ENCODE measurements around the gene ASTE1.

Gene ASTE1, protein sequence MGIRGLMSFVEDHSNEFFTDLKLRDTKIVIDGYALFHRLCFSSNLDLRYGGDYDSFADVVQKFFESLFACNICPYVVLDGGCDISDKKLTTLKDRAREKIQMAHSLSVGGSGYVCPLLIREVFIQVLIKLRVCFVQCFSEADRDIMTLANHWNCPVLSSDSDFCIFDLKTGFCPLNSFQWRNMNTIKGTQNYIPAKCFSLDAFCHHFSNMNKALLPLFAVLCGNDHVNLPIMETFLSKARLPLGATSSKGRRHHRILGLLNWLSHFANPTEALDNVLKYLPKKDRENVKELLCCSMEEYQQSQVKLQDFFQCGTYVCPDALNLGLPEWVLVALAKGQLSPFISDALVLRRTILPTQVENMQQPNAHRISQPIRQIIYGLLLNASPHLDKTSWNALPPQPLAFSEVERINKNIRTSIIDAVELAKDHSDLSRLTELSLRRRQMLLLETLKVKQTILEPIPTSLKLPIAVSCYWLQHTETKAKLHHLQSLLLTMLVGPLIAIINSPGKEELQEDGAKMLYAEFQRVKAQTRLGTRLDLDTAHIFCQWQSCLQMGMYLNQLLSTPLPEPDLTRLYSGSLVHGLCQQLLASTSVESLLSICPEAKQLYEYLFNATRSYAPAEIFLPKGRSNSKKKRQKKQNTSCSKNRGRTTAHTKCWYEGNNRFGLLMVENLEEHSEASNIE

DNA sequence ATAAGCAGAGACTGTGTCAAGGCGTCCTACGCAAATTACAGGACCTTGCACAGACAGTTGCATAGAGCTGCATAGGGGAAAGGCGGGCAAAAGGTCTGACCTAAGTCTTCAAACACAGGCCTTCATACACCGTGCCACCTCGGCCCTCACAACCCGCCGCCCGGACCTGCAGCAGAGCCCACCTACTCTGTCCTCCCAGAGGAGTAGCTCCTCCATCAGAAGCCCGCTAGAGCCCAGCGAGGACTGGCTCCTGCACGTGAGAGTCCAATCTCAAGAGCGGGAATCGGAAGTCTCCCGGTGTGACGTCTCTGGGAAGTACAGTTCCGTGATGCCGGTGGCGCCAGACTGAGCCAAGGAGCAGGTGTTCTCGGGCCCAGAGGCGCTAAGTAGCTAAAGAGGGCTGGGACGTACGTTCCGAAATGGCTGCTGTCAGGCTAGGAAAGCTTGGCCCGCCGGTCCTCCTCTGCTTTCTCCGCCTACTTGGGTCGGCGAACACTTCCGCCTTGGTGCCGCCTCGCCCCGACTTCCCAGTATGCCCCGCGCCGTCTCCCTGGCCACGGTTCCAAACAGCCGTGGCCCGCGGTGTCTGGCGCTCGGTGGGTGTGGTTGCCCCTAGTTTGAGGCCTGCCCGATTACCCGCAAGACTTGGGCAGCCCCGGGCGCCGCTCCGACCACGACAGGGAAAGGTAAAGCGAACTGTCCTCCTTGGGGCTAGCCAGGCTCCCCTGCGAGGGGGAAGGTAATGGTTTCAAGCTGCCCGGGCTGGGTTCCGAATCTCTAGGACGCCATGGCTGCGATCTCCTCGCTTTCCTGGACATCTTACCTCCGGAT, at the start of gene ASTE1, which contains the start of gene NEK11:
Gene ASTE1 (minus strand): TSS at position 505 of the 831 bp plus-strand sequence. CDS start 1,519 bp downstream, outside the sequence.
Gene NEK11 (plus strand): TSS at position 557 of the 831 bp plus-strand sequence. CDS start 2,832 bp downstream, outside the sequence.
- peak; percentile 87 for DNase-seq (ENCODE audit: low spot score)
- TF ChIP-seq, protein P1, sequence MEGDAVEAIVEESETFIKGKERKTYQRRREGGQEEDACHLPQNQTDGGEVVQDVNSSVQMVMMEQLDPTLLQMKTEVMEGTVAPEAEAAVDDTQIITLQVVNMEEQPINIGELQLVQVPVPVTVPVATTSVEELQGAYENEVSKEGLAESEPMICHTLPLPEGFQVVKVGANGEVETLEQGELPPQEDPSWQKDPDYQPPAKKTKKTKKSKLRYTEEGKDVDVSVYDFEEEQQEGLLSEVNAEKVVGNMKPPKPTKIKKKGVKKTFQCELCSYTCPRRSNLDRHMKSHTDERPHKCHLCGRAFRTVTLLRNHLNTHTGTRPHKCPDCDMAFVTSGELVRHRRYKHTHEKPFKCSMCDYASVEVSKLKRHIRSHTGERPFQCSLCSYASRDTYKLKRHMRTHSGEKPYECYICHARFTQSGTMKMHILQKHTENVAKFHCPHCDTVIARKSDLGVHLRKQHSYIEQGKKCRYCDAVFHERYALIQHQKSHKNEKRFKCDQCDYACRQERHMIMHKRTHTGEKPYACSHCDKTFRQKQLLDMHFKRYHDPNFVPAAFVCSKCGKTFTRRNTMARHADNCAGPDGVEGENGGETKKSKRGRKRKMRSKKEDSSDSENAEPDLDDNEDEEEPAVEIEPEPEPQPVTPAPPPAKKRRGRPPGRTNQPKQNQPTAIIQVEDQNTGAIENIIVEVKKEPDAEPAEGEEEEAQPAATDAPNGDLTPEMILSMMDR (IDR thresholded peaks at IDR 0.05; ENCODE audit: poor library complexity, severe bottlenecking), result no peak
- ATAC-seq (ENCODE audit: low read depth), result peak; percentile 99
- H3K27ac ChIP-seq (ENCODE audit: poor library complexity, severe bottlenecking), result peak within 1 kb of the TSS; percentile 42
- peaks cover 9% of the 10 kb centered on the region for H3K4me1 ChIP-seq (ENCODE audit: insufficient read depth, poor library complexity, severe bottlenecking)
- peak within 1 kb of the TSS; percentile 42 for H3K4me3 ChIP-seq (ENCODE audit: severe bottlenecking)
- H3K27me3 ChIP-seq (ENCODE audit: insufficient read depth, poor library complexity, severe bottlenecking), result no peaks in the 10 kb centered on the region
- H3K36me3 ChIP-seq (ENCODE audit: low read depth), result peaks cover 8% of the 10 kb centered on the region; the same call in 1 of the 2 replicates
- no peaks in the 10 kb centered on the region for H3K9me3 ChIP-seq (ENCODE audit: severe bottlenecking)

DNA sequence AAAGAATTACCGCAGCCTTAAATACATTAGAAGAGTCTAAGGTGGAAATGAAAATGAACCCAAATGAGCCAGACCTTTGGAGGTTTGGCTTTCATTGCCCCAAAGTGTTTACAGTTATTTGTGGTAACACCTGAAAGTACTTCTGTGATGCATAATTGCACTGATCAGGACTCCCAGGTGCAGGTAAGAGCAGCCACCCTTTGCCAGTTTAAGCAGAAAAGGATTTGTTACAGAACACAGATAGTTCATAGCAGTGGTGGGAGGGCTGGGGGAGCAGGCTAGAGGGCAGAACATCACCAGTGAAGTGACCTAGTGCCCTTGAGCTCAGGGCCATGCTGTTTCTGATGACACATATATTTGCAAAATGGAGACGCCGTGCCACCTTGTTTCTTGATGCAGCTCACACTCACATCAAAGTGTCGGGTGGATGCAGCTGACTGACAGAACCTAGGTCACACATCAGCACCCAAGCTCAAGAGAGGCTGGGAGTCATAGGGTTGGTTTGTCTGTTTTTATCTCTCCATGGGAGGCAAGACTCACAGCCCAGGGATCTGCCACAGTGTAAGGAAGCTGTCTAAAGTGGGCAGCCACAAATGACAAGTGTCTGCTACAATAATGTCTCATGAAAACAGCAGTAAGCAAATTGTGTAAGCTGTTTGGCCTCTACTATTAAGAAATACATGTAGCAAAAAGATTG, 49.2 kb upstream of the ASTE1 start:
- H3K36me3 ChIP-seq (ENCODE audit: low read depth), result no peaks in the 10 kb centered on the region
- DNase-seq (ENCODE audit: low spot score) (no peak), ATAC-seq (ENCODE audit: low read depth) (no peak)
- H3K9me3 ChIP-seq (ENCODE audit: severe bottlenecking), result peaks cover 2% of the 10 kb centered on the region
- H3K4me1 ChIP-seq (ENCODE audit: insufficient read depth, poor library complexity, severe bottlenecking), result no peaks in the 10 kb centered on the region
- H3K27me3 ChIP-seq (ENCODE audit: insufficient read depth, poor library complexity, severe bottlenecking), result no peaks in the 10 kb centered on the region
- TF ChIP-seq, protein P1 (IDR thresholded peaks at IDR 0.05; ENCODE audit: poor library complexity, severe bottlenecking), result no peak
- no peak overlapping the region for H3K27ac ChIP-seq (ENCODE audit: poor library complexity, severe bottlenecking)
- no peak overlapping the region for H3K4me3 ChIP-seq (ENCODE audit: severe bottlenecking)

DNA sequence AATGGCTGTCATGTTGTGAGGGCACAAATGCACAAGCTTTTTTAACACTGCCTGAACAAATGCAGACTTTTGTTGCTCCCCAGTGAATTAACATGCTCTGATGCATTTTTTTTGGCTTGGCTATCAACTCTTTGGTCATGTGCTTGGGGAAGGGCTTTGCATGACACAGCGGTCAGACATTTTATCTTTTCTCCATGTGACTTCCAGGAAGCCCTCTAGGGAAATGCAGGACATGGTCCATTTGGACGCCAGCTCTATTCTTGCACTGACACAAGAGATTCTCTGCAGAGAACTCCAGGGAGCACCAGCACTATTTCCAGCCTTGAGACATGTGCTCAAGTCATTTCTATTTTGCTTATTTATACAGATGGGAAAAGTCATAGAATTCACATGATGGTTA, 46.2 kb upstream of the ASTE1 start:
- TF ChIP-seq, protein P1 (IDR thresholded peaks at IDR 0.05; ENCODE audit: poor library complexity, severe bottlenecking), result no peak
- no peak overlapping the region for H3K4me3 ChIP-seq (ENCODE audit: severe bottlenecking)
- H3K27me3 ChIP-seq (ENCODE audit: insufficient read depth, poor library complexity, severe bottlenecking), result no peaks in the 10 kb centered on the region
- ATAC-seq (ENCODE audit: low read depth) (no peak), DNase-seq (ENCODE audit: low spot score) (no peak)
- peaks cover 2% of the 10 kb centered on the region for H3K9me3 ChIP-seq (ENCODE audit: severe bottlenecking)
- H3K27ac ChIP-seq (ENCODE audit: poor library complexity, severe bottlenecking), result no peak overlapping the region
- no peaks in the 10 kb centered on the region for H3K36me3 ChIP-seq (ENCODE audit: low read depth)
- H3K4me1 ChIP-seq (ENCODE audit: insufficient read depth, poor library complexity, severe bottlenecking), result no peaks in the 10 kb centered on the region

DNA sequence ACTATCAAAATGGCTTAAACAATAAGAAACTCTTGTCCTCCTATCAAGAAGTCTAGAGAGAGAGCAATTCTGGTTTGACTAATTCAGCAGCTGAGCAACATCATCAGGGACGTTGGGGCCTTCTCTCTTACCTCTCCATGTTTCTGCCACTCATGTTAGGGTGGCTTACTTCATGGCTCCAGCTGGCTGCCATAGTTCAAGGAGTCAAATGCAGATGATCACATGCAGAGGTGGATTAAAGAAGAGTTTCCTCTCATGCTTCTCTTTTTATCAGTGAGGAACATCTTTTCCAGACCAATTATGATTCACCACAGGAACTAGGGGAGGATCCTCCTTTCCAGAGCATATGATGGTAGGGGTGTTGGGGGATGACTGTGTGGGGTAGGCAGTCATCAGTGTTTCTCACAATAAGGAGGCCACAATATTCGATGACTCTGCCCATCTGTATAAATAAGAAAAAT, 45.5 kb upstream of the ASTE1 start:
- Histone ChIP-seq H3K9me3 (ENCODE audit: severe bottlenecking) (peaks cover 2% of the 10 kb centered on the region), H3K27me3 (ENCODE audit: insufficient read depth, poor library complexity, severe bottlenecking) (no peaks in the 10 kb centered on the region), H3K4me1 (ENCODE audit: insufficient read depth, poor library complexity, severe bottlenecking) (no peaks in the 10 kb centered on the region), H3K4me3 (ENCODE audit: severe bottlenecking) (no peak overlapping the region), H3K36me3 (ENCODE audit: low read depth) (no peaks in the 10 kb centered on the region), H3K27ac (ENCODE audit: poor library complexity, severe bottlenecking) (no peak overlapping the region)
- ATAC-seq (ENCODE audit: low read depth) (no peak), DNase-seq (ENCODE audit: low spot score) (no peak)
- TF ChIP-seq, protein P1 (IDR thresholded peaks at IDR 0.05; ENCODE audit: poor library complexity, severe bottlenecking), result no peak
